Ascending aorta (tissue), 2 donors: ENCODE results near the gene PCF11. TPM values are rescaled to one million over a fixed set of nuclear protein-coding genes. Genes with fewer than 3 reads are reported as not detected.

Source experiments
- DNase-seq, 2 donors: peaks; one replicate each; pipeline ENCODE4 v3.0.0-alpha.2; 2019; ENCODE audit warnings: low spot score in 2 of 2
- H3K27ac ChIP-seq, 2 donors: fragments of 200-600 bp; sonication (generic); one replicate each; pipeline ENCODE4 v1.5.1; 2016 to 2017; ENCODE audit warnings: mild to moderate bottlenecking in 1 of 2
- H3K27me3 ChIP-seq: fragments of 200-600 bp; sonication (generic); one replicate; pipeline ENCODE4 v1.5.1; 2017
- H3K36me3 ChIP-seq, 2 donors: fragments of 200-600 bp; sonication (generic); one replicate each; pipeline ENCODE4 v1.5.1; 2016
- H3K4me1 ChIP-seq, 2 donors: fragments of 200-600 bp; sonication (generic); one replicate each; pipeline ENCODE4 v1.5.1; 2016 to 2017; ENCODE audit warnings: mild to moderate bottlenecking in 1 of 2
- H3K4me3 ChIP-seq, 2 donors: fragments of 200-600 bp; sonication (generic); one replicate each; pipeline ENCODE4 v1.5.1; 2016 to 2017; ENCODE audit warnings: mild to moderate bottlenecking in 1 of 2
- H3K9me3 ChIP-seq, 2 donors: fragments of 200-600 bp; sonication (generic); one replicate each; pipeline ENCODE4 v1.5.1; 2016
- CTCF ChIP-seq, 3 experiments: fragments of 200-600 bp in 2 of 3; fragments of 450-650 bp in 1 of 3; sonication (generic) in 2 of 3; IDR thresholded peaks; one replicate each; pipeline ENCODE4 v1.5.1; 2016 to 2019; ENCODE audit warnings: antibody characterized with exemption in 3 of 3, mild to moderate bottlenecking in 1 of 3, moderate library complexity in 1 of 3
- intact Hi-C: fragments of 100-400 bp; cut with DNase I; formaldehyde crosslinking; loops from one replicate; pipeline ENCODE4 v1.15.1; 2023
- total RNA-seq: library from RNA; depleted of rRNA; stranded (reverse); fragments of >200 nt; gene quantifications from one replicate; pipeline ENCODE4 v1.1.0, GENCODE V29; 2016

Gene PCF11
- total RNA-seq, 1 donor from 2014 or later, result 19.2 TPM

- no peak for TF ChIP-seq CTCF (IDR thresholded peaks at IDR 0.05)
- Histone ChIP-seq H3K36me3 (peaks cover 61 to 75% of the 10 kb centered on the region in 2 donors), H3K4me3 (peak overlapping the region in 1 of 2 donors; percentile 13), H3K27ac (no peak overlapping the region), H3K4me1 (peaks cover 6 to 30% of the 10 kb centered on the region in 2 donors), H3K27me3 (no peaks in the 10 kb centered on the region), H3K9me3 (no peaks in the 10 kb centered on the region)
- intact Hi-C loops, result no loop called here
- no peak for DNase-seq
These were observed 18.9 kb downstream of the PCF11 start for GRCh38 chr11:83175815-83176214.

- H3K4me3 ChIP-seq, result no peak overlapping the region
- no peaks in the 10 kb centered on the region for H3K27me3 ChIP-seq
- H3K9me3 ChIP-seq, result no peaks in the 10 kb centered on the region
- TF ChIP-seq CTCF (IDR thresholded peaks at IDR 0.05), result no peak
- DNase-seq, result no peak
- intact Hi-C loops, result no loop called here
- H3K36me3 ChIP-seq, result peaks cover 77 to 81% of the 10 kb centered on the region in 2 donors
- no peak overlapping the region for H3K27ac ChIP-seq
- no peaks in the 10 kb centered on the region for H3K4me1 ChIP-seq
These were observed 24.9 kb downstream of the PCF11 start for GRCh38 chr11:83181815-83182214.

- Histone ChIP-seq H3K4me1 (no peaks in the 10 kb centered on the region), H3K9me3 (no peaks in the 10 kb centered on the region), H3K27ac (no peak overlapping the region), H3K4me3 (no peak overlapping the region), H3K36me3 (peaks cover 65 to 69% of the 10 kb centered on the region in 2 donors), H3K27me3 (no peaks in the 10 kb centered on the region)
- TF ChIP-seq CTCF (IDR thresholded peaks at IDR 0.05), result no peak
- intact Hi-C loops, result no loop called here
- no peak for DNase-seq
These were observed 28.8 kb downstream of the PCF11 start for GRCh38 chr11:83185767-83186166.

- no peak for DNase-seq
- TF ChIP-seq CTCF (IDR thresholded peaks at IDR 0.05), result no peak
- intact Hi-C loops, result no loop called here
- Histone ChIP-seq H3K9me3 (no peaks in the 10 kb centered on the region), H3K4me1 (peaks cover 0 to 6% of the 10 kb centered on the region in 2 donors), H3K4me3 (no peak overlapping the region), H3K27me3 (no peaks in the 10 kb centered on the region), H3K27ac (no peak overlapping the region), H3K36me3 (peaks cover 56 to 70% of the 10 kb centered on the region in 2 donors)
These were observed 30.5 kb downstream of the PCF11 start for GRCh38 chr11:83187465-83187864.

GRCh38 chr11:83191491-83191890, 34.6 kb downstream of the PCF11 start:
- H3K27me3 ChIP-seq, result no peaks in the 10 kb centered on the region
- H3K9me3 ChIP-seq, result no peaks in the 10 kb centered on the region
- no peak for TF ChIP-seq CTCF (IDR thresholded peaks at IDR 0.05)
- H3K36me3 ChIP-seq, result peaks cover 28 to 42% of the 10 kb centered on the region in 2 donors
- H3K4me1 ChIP-seq, result peaks cover 4 to 21% of the 10 kb centered on the region in 2 donors
- intact Hi-C loops, result no loop called here
- no peak overlapping the region for H3K4me3 ChIP-seq
- H3K27ac ChIP-seq, result no peak overlapping the region
- DNase-seq, result no peak

GRCh38 chr11:83191986-83192385, 35.1 kb downstream of the PCF11 start:
- Histone ChIP-seq H3K27me3 (no peaks in the 10 kb centered on the region), H3K9me3 (no peaks in the 10 kb centered on the region), H3K36me3 (peaks cover 23 to 37% of the 10 kb centered on the region in 2 donors), H3K4me1 (peaks cover 4 to 23% of the 10 kb centered on the region in 2 donors), H3K27ac (peak overlapping the region; percentile 86 to 92), H3K4me3 (peak overlapping the region in 1 of 2 donors; percentile 73)
- intact Hi-C loops, result no loop called here
- DNase-seq, result no peak
- TF ChIP-seq CTCF (IDR thresholded peaks at IDR 0.05), result no peak
